Measurements from ENCODE around the gene CFAP119. TPM values are rescaled to one million over a fixed set of nuclear protein-coding genes. Genes with fewer than 3 reads are reported as not detected.

Gene CFAP119
- total and polyA plus RNA-seq, 9 of the 15 experiments (the other 6 are each of a cell fraction or from before 2014, with no cell fraction given) = 5.5 to 33.7 (median 9.6) TPM

- 0 out of 2 replicates have a peak, but pooled peaks have one; percentile 36 for TF ChIP-seq HNRNPL (IDR thresholded peaks at IDR 0.05; ENCODE audit: low read depth, low read length)
- TF ChIP-seq ZNF124 (CRISPR knock-in tag; IDR thresholded peaks at IDR 0.05) = no peak
- TF ChIP-seq FOXJ2 (tag; IDR thresholded peaks at IDR 0.05) = no peak
- peak in 1 of 2 experiments; percentile 29; a peak in 1 of 4 replicates for TF ChIP-seq FOXA3 (CRISPR knock-in tag; conservative IDR thresholded peaks at IDR 0.05 in 1 of 2, IDR thresholded peaks at IDR 0.05 in 1 of 2)
- TF ChIP-seq, protein P1, sequence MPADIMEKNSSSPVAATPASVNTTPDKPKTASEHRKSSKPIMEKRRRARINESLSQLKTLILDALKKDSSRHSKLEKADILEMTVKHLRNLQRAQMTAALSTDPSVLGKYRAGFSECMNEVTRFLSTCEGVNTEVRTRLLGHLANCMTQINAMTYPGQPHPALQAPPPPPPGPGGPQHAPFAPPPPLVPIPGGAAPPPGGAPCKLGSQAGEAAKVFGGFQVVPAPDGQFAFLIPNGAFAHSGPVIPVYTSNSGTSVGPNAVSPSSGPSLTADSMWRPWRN (IDR thresholded peaks at IDR 0.05; ENCODE audit: low read depth) = no peak
- TF ChIP-seq GTF2A2 (tag; IDR thresholded peaks at IDR 0.05) = peak; percentile 16; the same call in 1 of the 2 replicates
- no peak for TF ChIP-seq ZNF165 (CRISPR knock-in tag; IDR thresholded peaks at IDR 0.05; ENCODE audit: borderline replicate concordance)
- TF ChIP-seq RUNX1 (IDR thresholded peaks at IDR 0.05; ENCODE audit: low read depth) = 0 out of 2 replicates have a peak, but pooled peaks have one; percentile 74
- peak; percentile 49 to 88; a peak in 1 of 4 replicates for TF ChIP-seq UBTF (IDR thresholded peaks at IDR 0.05; ENCODE audit: borderline replicate concordance in 1 of 2, low read depth in 2 of 2, low read length in 2 of 2)
- no peak for TF ChIP-seq COPS2 (conservative IDR thresholded peaks at IDR 0.05)
- no peak for TF ChIP-seq ZSCAN29 (IDR thresholded peaks at IDR 0.05)
- TF ChIP-seq ZNF134 (CRISPR knock-in tag; conservative IDR thresholded peaks at IDR 0.05) = no peak
- no peak for TF ChIP-seq EHMT2 (IDR thresholded peaks at IDR 0.05)
- no peak for TF ChIP-seq C11orf30 (IDR thresholded peaks at IDR 0.05; ENCODE audit: low read depth)
- TF ChIP-seq RAD21 (CRISPR knock-in tag; conservative IDR thresholded peaks at IDR 0.05 in 1 of 2, IDR thresholded peaks at IDR 0.05 in 1 of 2) = no peak; a peak in 1 of 4 replicates
- no peak for TF ChIP-seq RFX7 (CRISPR knock-in tag; IDR thresholded peaks at IDR 0.05)
- TF ChIP-seq ARID1B (IDR thresholded peaks at IDR 0.05) = no peak
- peak; percentile 95 for TF ChIP-seq ZNF143 (CRISPR knock-in tag; IDR thresholded peaks at IDR 0.05)
- no peak for TF ChIP-seq TRIM28 (IDR thresholded peaks at IDR 0.05)
- peak; percentile 69; the same call in 1 of the 2 replicates for TF ChIP-seq ZNF431 (CRISPR knock-in tag; IDR thresholded peaks at IDR 0.05)
- TF ChIP-seq, protein P2, sequence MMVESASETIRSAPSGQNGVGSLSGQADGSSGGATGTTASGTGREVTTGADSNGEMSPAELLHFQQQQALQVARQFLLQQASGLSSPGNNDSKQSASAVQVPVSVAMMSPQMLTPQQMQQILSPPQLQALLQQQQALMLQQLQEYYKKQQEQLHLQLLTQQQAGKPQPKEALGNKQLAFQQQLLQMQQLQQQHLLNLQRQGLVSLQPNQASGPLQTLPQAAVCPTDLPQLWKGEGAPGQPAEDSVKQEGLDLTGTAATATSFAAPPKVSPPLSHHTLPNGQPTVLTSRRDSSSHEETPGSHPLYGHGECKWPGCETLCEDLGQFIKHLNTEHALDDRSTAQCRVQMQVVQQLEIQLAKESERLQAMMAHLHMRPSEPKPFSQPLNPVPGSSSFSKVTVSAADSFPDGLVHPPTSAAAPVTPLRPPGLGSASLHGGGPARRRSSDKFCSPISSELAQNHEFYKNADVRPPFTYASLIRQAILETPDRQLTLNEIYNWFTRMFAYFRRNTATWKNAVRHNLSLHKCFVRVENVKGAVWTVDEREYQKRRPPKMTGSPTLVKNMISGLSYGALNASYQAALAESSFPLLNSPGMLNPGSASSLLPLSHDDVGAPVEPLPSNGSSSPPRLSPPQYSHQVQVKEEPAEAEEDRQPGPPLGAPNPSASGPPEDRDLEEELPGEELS (CRISPR knock-in tag; IDR thresholded peaks at IDR 0.05; ENCODE audit: borderline replicate concordance) = no peak
- TF ChIP-seq CHD4 (IDR thresholded peaks at IDR 0.05; ENCODE audit: insufficient read depth, insufficient replicate concordance, low read depth, low read length, poor library complexity, severe bottlenecking) = no peak
These were observed 13.7 kb upstream of the CFAP119 start (continued) for GRCh38 chr16:30775392-30776188.

Measured in K562 (cell line).